ENCODE results near the gene HLA-DOA.

Gene HLA-DOA

GRCh38 chr6:32977272-32977952 lies 32.0 kb downstream of the HLA-DOA start:
- DNase-seq, result no peak

GRCh38 chr6:32976334-32977069 lies 32.9 kb downstream of the HLA-DOA start:
- no peak for DNase-seq

GRCh38 chr6:32975886-32976285 lies 33.5 kb downstream of the HLA-DOA start:
- no peak for DNase-seq

- DNase-seq, result no peak
Measured at GRCh38 chr6:32974541-32975308, 34.7 kb downstream of the HLA-DOA start.

GRCh38 chr6:32974016-32974333 lies 35.4 kb downstream of the HLA-DOA start:
- no peak for DNase-seq

GRCh38 chr6:32973144-32974015 lies 36.0 kb downstream of the HLA-DOA start:
- DNase-seq, result no peak

GRCh38 chr6:32972353-32973143 lies 36.8 kb downstream of the HLA-DOA start:
- DNase-seq, result no peak

- DNase-seq, result peak; percentile 100
Measured at GRCh38 chr6:32971581-32972352, 37.6 kb downstream of the HLA-DOA start.

GRCh38 chr6:32971242-32971580 lies 38.2 kb downstream of the HLA-DOA start:
- no peak for DNase-seq

GRCh38 chr6:32970413-32971241 lies 38.8 kb downstream of the HLA-DOA start:
- peak; percentile 76 for DNase-seq

GRCh38 chr6:32969685-32970412 lies 39.5 kb downstream of the HLA-DOA start:
- peak; percentile 66 for DNase-seq

- DNase-seq, result peak; percentile 83
Measured at GRCh38 chr6:32968867-32969684, 40.3 kb downstream of the HLA-DOA start.

GRCh38 chr6:32968093-32968866 lies 41.1 kb downstream of the HLA-DOA start, which contains the start of gene BRD2:
Gene BRD2 (plus strand): TSS chr6:32968594. CDS start chr6:32972899, 4,305 bp downstream.
- peak; percentile 95 for DNase-seq

GRCh38 chr6:32967151-32968091 lies 42.0 kb downstream of the HLA-DOA start:
- peak; percentile 24 for DNase-seq

- no peak for DNase-seq
Measured at GRCh38 chr6:32964776-32965175, 44.6 kb downstream of the HLA-DOA start.

GRCh38 chr6:32963866-32964265 lies 45.5 kb downstream of the HLA-DOA start:
- DNase-seq, result no peak
